Ishikawa (cell line): ENCODE results near the gene MUC5AC.

Experiments
- CEBPB ChIP-seq: IDR thresholded peaks from 2 replicates; pipeline ENCODE4 v1.6.1; 2012
- CREB1 ChIP-seq: IDR thresholded peaks from 2 replicates; pipeline ENCODE4 v1.6.1; 2012; ENCODE audit warnings: low read depth
- EGR1 ChIP-seq: IDR thresholded peaks from 2 replicates; pipeline ENCODE4 v1.6.1; 2012
- EP300 ChIP-seq: IDR thresholded peaks from 2 replicates; pipeline ENCODE4 v1.6.1; 2012; ENCODE audit warnings: borderline replicate concordance
- FOXM1 ChIP-seq: IDR thresholded peaks from 2 replicates; pipeline ENCODE4 v1.6.1; 2012; ENCODE audit warnings: low read depth, borderline replicate concordance
- MAX ChIP-seq: IDR thresholded peaks from 2 replicates; pipeline ENCODE4 v1.6.1; 2012
- NFIC ChIP-seq: IDR thresholded peaks from 2 replicates; pipeline ENCODE4 v1.6.1; 2012
- RAD21 ChIP-seq: IDR thresholded peaks from 2 replicates; pipeline ENCODE4 v1.6.1; 2012; ENCODE audit warnings: low read depth
- REST ChIP-seq: IDR thresholded peaks from 2 replicates; pipeline ENCODE4 v1.6.1; 2012; ENCODE audit warnings: low read depth, mild to moderate bottlenecking
- TAF1 ChIP-seq: IDR thresholded peaks from 2 replicates; pipeline ENCODE4 v1.6.1; 2012; ENCODE audit warnings: low read depth, mild to moderate bottlenecking
- TCF12 ChIP-seq: IDR thresholded peaks from 2 replicates; pipeline ENCODE4 v1.6.1; 2012; ENCODE audit warnings: low read depth
- TEAD4 ChIP-seq: IDR thresholded peaks from 2 replicates; pipeline ENCODE4 v1.6.1; 2012
- USF1 ChIP-seq: IDR thresholded peaks from 2 replicates; pipeline ENCODE4 v1.6.1; 2012
- YY1 ChIP-seq: IDR thresholded peaks from 2 replicates; pipeline ENCODE4 v1.6.1; 2012; ENCODE audit warnings: low read depth
- ZBTB7A ChIP-seq: IDR thresholded peaks from 2 replicates; pipeline ENCODE4 v1.6.1; 2012; ENCODE audit warnings: low read depth

MUC5AC gene

DNA sequence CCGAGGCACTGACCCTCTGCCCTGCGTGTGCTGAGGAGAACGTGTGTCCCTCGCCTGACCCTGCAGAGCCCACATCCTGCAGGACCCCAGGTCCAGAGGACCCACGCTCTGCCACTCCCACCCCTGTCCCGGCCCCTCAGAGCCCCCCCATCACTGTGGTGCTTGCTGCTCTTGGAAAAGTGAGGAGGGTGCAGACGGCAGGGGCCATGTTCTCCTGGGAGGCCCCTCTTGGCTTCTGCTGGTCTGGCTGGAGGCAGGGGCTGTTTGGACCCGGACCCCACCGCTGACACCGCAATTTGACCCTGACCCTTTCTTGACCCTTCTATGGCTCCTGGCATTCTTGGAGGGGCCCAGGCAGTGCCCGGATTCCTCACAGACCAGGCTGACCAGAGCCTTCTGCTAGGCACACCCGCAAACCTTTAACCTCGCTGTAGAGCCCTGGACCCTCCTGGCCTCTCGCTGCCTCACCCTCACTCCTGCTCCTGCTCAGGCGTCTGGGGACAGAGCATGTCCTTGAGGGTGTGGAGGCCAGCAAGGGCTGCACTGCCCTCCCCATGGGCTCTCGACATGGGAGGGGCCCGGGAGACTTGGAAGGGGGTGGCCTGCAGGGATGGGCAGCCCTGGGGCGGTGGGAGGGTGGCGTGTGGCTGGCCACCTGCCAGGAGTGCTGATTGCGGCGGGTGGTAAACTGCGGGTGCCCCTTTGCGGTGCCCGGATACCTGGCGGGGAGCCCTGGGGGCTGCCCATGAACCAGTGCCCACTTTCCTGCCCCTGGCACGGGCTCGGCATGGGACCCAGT, 37.0 kb upstream of the MUC5AC start:
- TF ChIP-seq ZBTB7A (no peak), TAF1 (no peak), CREB1 (no peak), MAX (no peak), EGR1 (no peak), FOXM1 (no peak), TEAD4 (no peak), RAD21 (no peak), TCF12 (no peak), EP300 (no peak), NFIC (no peak), YY1 (no peak), REST (no peak), CEBPB (no peak), USF1 (no peak)

GRCh38 chr11:1121331-1121812, 36.4 kb upstream of the MUC5AC start:
- no peak for TF ChIP-seq EGR1
- no peak for TF ChIP-seq CREB1

- TF ChIP-seq TCF12 (no peak), CREB1 (no peak), EP300 (no peak), MAX (no peak), RAD21 (no peak), FOXM1 (no peak), NFIC (no peak), EGR1 (no peak), USF1 (no peak), YY1 (no peak), CEBPB (no peak), TAF1 (no peak), TEAD4 (no peak), ZBTB7A (no peak), REST (no peak)
Observed at GRCh38 chr11:1121813-1122663, 35.7 kb upstream of the MUC5AC start.

GRCh38 chr11:1122664-1123002, 35.1 kb upstream of the MUC5AC start:
- TF ChIP-seq CEBPB (no peak), TCF12 (no peak), ZBTB7A (no peak), TAF1 (no peak), EGR1 (no peak), USF1 (no peak), NFIC (no peak), FOXM1 (no peak), REST (no peak), EP300 (no peak), YY1 (no peak), MAX (no peak), TEAD4 (no peak)
